NB4 (cell line): ENCODE data around the gene NHSL1.

ENCODE experiments used
- DNase-seq: peaks from one replicate; pipeline ENCODE4 v3.0.0; 2010; ENCODE audit warnings: low read depth
- H3K4me3 ChIP-seq: one replicate; pipeline ENCODE4 v1.5.1; 2011; ENCODE audit warnings: mild to moderate bottlenecking, low read depth, low read length, moderate library complexity
- MAX ChIP-seq: IDR thresholded peaks from 2 replicates; pipeline ENCODE4 v1.6.1; 2011; ENCODE audit warnings: low read depth, low read length
- MYC ChIP-seq: IDR thresholded peaks from 2 replicates; pipeline ENCODE4 v1.6.1; 2011; ENCODE audit warnings: low read depth, low read length
- POLR2A ChIP-seq: IDR thresholded peaks from 2 replicates; pipeline ENCODE4 v1.6.1; 2011; ENCODE audit warnings: mild to moderate bottlenecking; ENCODE audit not compliant: insufficient read length; ENCODE audit errors: extremely low read depth
- TF ChIP-seq, protein P1 (sequence below): IDR thresholded peaks from one replicate; pipeline ENCODE4 v1.5.1; 2012; ENCODE audit warnings: low read depth, low read length

NHSL1 gene

DNA sequence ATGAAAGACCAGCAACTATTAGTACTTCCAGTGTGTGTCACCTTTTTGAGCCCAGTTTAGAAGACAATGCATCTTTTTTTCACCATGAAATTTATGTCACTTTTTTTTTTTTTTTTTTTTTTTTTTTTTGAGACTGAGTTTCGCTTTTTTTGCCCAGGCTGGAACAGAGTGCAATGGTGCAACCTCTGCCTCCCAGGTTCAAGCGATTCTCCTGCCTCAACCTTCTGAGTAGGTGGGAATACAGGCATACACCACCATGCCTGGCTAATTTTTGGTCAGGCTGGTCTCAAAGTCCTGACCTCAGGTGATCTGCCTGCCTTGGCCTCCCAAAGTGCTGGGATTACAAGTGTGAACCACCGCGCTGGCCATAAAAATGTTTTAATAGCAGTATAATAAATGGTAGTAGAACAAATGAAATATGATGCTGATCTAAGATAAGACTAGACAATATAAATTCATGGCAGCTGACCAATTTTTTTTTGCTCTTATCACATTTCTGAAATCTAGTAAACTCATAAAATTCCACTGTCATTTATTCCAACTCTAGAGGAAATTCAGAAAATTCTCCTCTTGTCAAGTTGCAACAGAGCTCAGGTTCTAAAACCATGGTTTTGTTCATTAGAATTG is 21.3 kb downstream of the NHSL1 start:
- no peak for DNase-seq
- no peak for TF ChIP-seq POLR2A
- no peak for TF ChIP-seq MAX
- TF ChIP-seq, protein P1, sequence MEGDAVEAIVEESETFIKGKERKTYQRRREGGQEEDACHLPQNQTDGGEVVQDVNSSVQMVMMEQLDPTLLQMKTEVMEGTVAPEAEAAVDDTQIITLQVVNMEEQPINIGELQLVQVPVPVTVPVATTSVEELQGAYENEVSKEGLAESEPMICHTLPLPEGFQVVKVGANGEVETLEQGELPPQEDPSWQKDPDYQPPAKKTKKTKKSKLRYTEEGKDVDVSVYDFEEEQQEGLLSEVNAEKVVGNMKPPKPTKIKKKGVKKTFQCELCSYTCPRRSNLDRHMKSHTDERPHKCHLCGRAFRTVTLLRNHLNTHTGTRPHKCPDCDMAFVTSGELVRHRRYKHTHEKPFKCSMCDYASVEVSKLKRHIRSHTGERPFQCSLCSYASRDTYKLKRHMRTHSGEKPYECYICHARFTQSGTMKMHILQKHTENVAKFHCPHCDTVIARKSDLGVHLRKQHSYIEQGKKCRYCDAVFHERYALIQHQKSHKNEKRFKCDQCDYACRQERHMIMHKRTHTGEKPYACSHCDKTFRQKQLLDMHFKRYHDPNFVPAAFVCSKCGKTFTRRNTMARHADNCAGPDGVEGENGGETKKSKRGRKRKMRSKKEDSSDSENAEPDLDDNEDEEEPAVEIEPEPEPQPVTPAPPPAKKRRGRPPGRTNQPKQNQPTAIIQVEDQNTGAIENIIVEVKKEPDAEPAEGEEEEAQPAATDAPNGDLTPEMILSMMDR = no peak
- no peak for TF ChIP-seq MYC

GRCh38 chr6:138476116-138476515 is 23.2 kb downstream of the NHSL1 start:
- TF ChIP-seq MAX (no peak), MYC (no peak), POLR2A (no peak)
- TF ChIP-seq, protein P1 = no peak
- no peak overlapping the region for H3K4me3 ChIP-seq
- DNase-seq = no peak

More for the DNA sequence above, 21.3 kb downstream of the NHSL1 start:
- no peak overlapping the region for H3K4me3 ChIP-seq

DNA sequence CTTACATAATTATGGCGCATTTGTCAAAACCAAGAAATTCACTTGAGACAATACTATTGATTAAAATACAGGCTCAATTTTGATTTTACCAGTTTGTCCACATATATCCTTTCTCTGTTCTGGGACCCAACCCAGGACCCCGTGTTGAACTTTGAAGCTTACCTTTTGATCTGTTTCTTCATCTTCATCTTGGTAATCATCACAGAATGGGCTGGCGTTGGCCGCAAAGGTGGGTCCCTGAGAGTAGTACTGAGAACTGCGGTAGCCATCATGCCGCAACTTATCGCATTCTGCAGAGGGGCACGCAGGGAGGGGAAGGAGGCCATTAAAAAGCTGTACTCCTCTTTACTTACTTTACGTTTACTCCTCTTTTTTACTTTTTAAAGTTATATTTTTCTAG is 26.1 kb downstream of the NHSL1 start:
- no peak for DNase-seq
- no peak overlapping the region for H3K4me3 ChIP-seq

GRCh38 chr6:138468320-138469015 is 30.8 kb downstream of the NHSL1 start:
- no peak for TF ChIP-seq MAX
- no peak for TF ChIP-seq POLR2A
- TF ChIP-seq, protein P1 = no peak
- no peak for TF ChIP-seq MYC
- H3K4me3 ChIP-seq = no peak overlapping the region
- no peak for DNase-seq

More for the DNA sequence above, 26.1 kb downstream of the NHSL1 start:
- TF ChIP-seq POLR2A (no peak), MYC (no peak), MAX (no peak)
- TF ChIP-seq, protein P1 = no peak

GRCh38 chr6:138467901-138468300 is 31.4 kb downstream of the NHSL1 start:
- H3K4me3 ChIP-seq = no peak overlapping the region
- no peak for DNase-seq
- TF ChIP-seq, protein P1 = no peak
- TF ChIP-seq POLR2A (no peak), MYC (no peak), MAX (no peak)
